Measurements from ENCODE around the gene HMGXB4. TPM values are rescaled to one million over a fixed set of nuclear protein-coding genes. Genes with fewer than 3 reads are reported as not detected.

The HMGXB4 gene
- total RNA-seq, 4 donors from 2014 or later = 25.0 to 45.9 (median 29.2) TPM

- TF ChIP-seq POLR2A (IDR thresholded peaks at IDR 0.05) = peak; percentile 88 to 93
- TF ChIP-seq, protein P1, sequence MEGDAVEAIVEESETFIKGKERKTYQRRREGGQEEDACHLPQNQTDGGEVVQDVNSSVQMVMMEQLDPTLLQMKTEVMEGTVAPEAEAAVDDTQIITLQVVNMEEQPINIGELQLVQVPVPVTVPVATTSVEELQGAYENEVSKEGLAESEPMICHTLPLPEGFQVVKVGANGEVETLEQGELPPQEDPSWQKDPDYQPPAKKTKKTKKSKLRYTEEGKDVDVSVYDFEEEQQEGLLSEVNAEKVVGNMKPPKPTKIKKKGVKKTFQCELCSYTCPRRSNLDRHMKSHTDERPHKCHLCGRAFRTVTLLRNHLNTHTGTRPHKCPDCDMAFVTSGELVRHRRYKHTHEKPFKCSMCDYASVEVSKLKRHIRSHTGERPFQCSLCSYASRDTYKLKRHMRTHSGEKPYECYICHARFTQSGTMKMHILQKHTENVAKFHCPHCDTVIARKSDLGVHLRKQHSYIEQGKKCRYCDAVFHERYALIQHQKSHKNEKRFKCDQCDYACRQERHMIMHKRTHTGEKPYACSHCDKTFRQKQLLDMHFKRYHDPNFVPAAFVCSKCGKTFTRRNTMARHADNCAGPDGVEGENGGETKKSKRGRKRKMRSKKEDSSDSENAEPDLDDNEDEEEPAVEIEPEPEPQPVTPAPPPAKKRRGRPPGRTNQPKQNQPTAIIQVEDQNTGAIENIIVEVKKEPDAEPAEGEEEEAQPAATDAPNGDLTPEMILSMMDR (IDR thresholded peaks at IDR 0.05) = no peak
- H3K27ac ChIP-seq = peak within 1 kb of the TSS; percentile 88 to 97 (median 94)
- peak within 1 kb of the TSS; percentile 59 to 91 (median 78) for H3K4me3 ChIP-seq
- peak; percentile 98 to 99 (median 98) for DNase-seq
- no peaks in the 10 kb centered on the region for H3K9me3 ChIP-seq
- peaks cover 0 to 22% (median 7%) of the 10 kb centered on the region in 4 donors for H3K4me1 ChIP-seq
- H3K27me3 ChIP-seq = no peaks in the 10 kb centered on the region
- H3K36me3 ChIP-seq = peaks cover 0 to 8% (median 0%) of the 10 kb centered on the region in 3 donors
These were observed 42.6 kb downstream of the HMGXB4 start, which contains the start of gene TOM1 for GRCh38 chr22:35299673-35300499. Gene TOM1, plus strand, starts transcription at chr22:35299894. Its CDS starts 35 bp downstream, at chr22:35299929.

- Histone ChIP-seq H3K27ac (peak overlapping the region; percentile 88 to 97 (median 94)), H3K36me3 (peaks cover 0 to 8% (median 0%) of the 10 kb centered on the region in 3 donors), H3K4me3 (peak overlapping the region in 2 of 4 donors; percentile 59 to 70), H3K27me3 (no peaks in the 10 kb centered on the region), H3K9me3 (no peaks in the 10 kb centered on the region), H3K4me1 (peaks cover 0 to 30% (median 10%) of the 10 kb centered on the region in 4 donors)
- TF ChIP-seq, protein P1 (IDR thresholded peaks at IDR 0.05) = no peak
- no peak for TF ChIP-seq POLR2A (IDR thresholded peaks at IDR 0.05)
- peak in 1 of 3 donors; percentile 66 for DNase-seq
These were observed 44.1 kb downstream of the HMGXB4 start for GRCh38 chr22:35301372-35301874.

- no peak for TF ChIP-seq POLR2A (IDR thresholded peaks at IDR 0.05)
- TF ChIP-seq, protein P1 (IDR thresholded peaks at IDR 0.05) = no peak
- Histone ChIP-seq H3K36me3 (peaks cover 0 to 8% (median 0%) of the 10 kb centered on the region in 3 donors), H3K4me3 (no peak overlapping the region), H3K27ac (no peak overlapping the region), H3K27me3 (no peaks in the 10 kb centered on the region), H3K4me1 (peaks cover 0 to 46% (median 16%) of the 10 kb centered on the region in 4 donors), H3K9me3 (no peaks in the 10 kb centered on the region)
- no peak for DNase-seq
These were observed 45.8 kb downstream of the HMGXB4 start for GRCh38 chr22:35303029-35303624.

DNA sequence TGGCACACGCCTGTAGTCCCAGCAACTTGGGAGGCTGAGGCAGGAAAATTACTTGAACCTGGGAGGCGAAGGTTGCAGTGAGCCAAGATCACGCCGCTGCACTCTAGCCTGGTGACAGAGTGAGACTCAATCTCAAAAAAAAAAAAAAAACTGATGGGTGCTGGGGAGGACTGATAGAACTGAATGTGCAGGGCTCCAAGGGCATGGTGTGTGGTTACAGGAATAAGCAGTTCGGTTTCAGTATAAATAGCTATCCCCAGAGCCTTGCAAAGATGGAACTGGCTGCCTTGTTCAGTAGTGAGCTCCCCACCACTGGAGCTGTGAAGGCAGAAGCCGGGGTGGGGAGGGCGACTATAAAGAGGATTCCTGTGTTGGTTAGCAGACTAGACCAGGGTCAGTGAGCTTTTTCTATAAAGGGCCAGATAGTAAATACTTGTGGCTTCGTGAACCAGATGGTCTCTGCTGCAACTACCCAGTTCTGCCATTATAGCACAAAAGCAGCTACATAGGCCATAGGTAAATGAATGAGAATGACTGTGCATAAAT is 48.3 kb downstream of the HMGXB4 start:
- Histone ChIP-seq H3K27me3 (no peaks in the 10 kb centered on the region), H3K4me1 (peaks cover 0 to 49% (median 24%) of the 10 kb centered on the region in 4 donors), H3K4me3 (no peak overlapping the region), H3K36me3 (peaks cover 0 to 13% (median 0%) of the 10 kb centered on the region in 3 donors), H3K9me3 (no peaks in the 10 kb centered on the region), H3K27ac (no peak overlapping the region)
- no peak for DNase-seq
- TF ChIP-seq POLR2A (IDR thresholded peaks at IDR 0.05) = no peak
- TF ChIP-seq, protein P1 (IDR thresholded peaks at IDR 0.05) = no peak

- H3K27ac ChIP-seq = no peak overlapping the region
- H3K36me3 ChIP-seq = peaks cover 0 to 13% (median 0%) of the 10 kb centered on the region in 3 donors
- H3K9me3 ChIP-seq = no peaks in the 10 kb centered on the region
- no peak overlapping the region for H3K4me3 ChIP-seq
- TF ChIP-seq POLR2A (IDR thresholded peaks at IDR 0.05) = no peak
- TF ChIP-seq, protein P1 (IDR thresholded peaks at IDR 0.05) = no peak
- H3K27me3 ChIP-seq = no peaks in the 10 kb centered on the region
- DNase-seq = no peak
- peaks cover 0 to 45% (median 20%) of the 10 kb centered on the region in 4 donors for H3K4me1 ChIP-seq
These were observed 49.2 kb downstream of the HMGXB4 start for GRCh38 chr22:35306350-35306967.

Data from Peyer's patch (tissue), 4 donors.